Naive B cell (primary cell): ENCODE results near the gene EVX2. TPM values are rescaled to one million over a fixed set of nuclear protein-coding genes. Genes with fewer than 3 reads are reported as not detected.
A peak's percentile ranks its signal among the peaks of the same experiment; 100 is the strongest.

Experiments
- ATAC-seq, 2 donors: fragments of 150-1000 bp; cut with Tn5 transposase; 2 replicates each; pipeline ENCODE4 v1.10.0; 2021; ENCODE audit warnings: low read depth in 2 of 2, mild to moderate bottlenecking in 2 of 2, moderate library complexity in 2 of 2
- DNase-seq: peaks from one replicate; pipeline ENCODE4 v3.0.0; 2022
- H3K27ac Mint-ChIP-seq, 6 donors: one replicate each; pipeline ENCODE4 v1.8.0; 2020 to 2022; ENCODE audit warnings: mild to moderate bottlenecking in 6 of 6, mixed read lengths in 6 of 6, moderate library complexity in 5 of 6, inconsistent platforms in 2 of 6
- H3K27me3 Mint-ChIP-seq, 3 donors: one replicate each; pipeline ENCODE4 v1.8.0; 2021 to 2022; ENCODE audit warnings: mixed read lengths in 3 of 3, mild to moderate bottlenecking in 1 of 3
- H3K36me3 Mint-ChIP-seq, 2 donors: one replicate each; pipeline ENCODE4 v1.8.0; 2020 to 2022; ENCODE audit warnings: mixed read lengths in 2 of 2, inconsistent platforms in 1 of 2, mild to moderate bottlenecking in 1 of 2
- H3K4me1 Mint-ChIP-seq, 3 donors: one replicate each; pipeline ENCODE4 v1.8.0; 2020 to 2022; ENCODE audit warnings: mixed read lengths in 3 of 3, inconsistent platforms in 1 of 3, mild to moderate bottlenecking in 1 of 3, moderate library complexity in 1 of 3
- H3K4me3 Mint-ChIP-seq, 8 donors: one replicate each; pipeline ENCODE4 v1.8.0; 2020 to 2022; ENCODE audit warnings: mild to moderate bottlenecking in 8 of 8, mixed read lengths in 8 of 8, moderate library complexity in 8 of 8, inconsistent platforms in 2 of 8
- H3K9me3 Mint-ChIP-seq, 7 donors: one replicate each; pipeline ENCODE4 v1.8.0; 2020 to 2022; ENCODE audit warnings: mixed read lengths in 7 of 7, mild to moderate bottlenecking in 5 of 7, inconsistent platforms in 2 of 7, moderate library complexity in 1 of 7
- polyA plus RNA-seq, 6 donors: library from polyadenylated mRNA; unstranded; fragments of 300-500 nt; fragmentation: Illumina TruSeq; gene quantifications; one replicate each; pipeline ENCODE4 v1.2.3, GENCODE V29; 2021; ENCODE audit warnings: low read depth in 6 of 6

Gene EVX2
- polyA plus RNA-seq, 6 donors from 2014 or later = not detected

GRCh38 chr2:176126929-176127773 is 43.4 kb upstream of the EVX2 start:
- H3K36me3 Mint-ChIP-seq = peaks cover 0 to under 1% of the 10 kb centered on the region in 2 donors
- peaks cover 27 to 32% (median 30%) of the 10 kb centered on the region in 3 donors for H3K4me1 Mint-ChIP-seq
- DNase-seq (peak; percentile 53), ATAC-seq (peak in 1 of 2 donors; percentile 26)
- peak overlapping the region in 4 of 6 donors; percentile 39 to 97 (median 70) for H3K27ac Mint-ChIP-seq
- H3K9me3 Mint-ChIP-seq = peaks cover 0 to 15% (median 5%) of the 10 kb centered on the region in 7 donors
- peak overlapping the region in 4 of 8 donors; percentile 10 to 66 (median 34) for H3K4me3 Mint-ChIP-seq
- peaks cover 68% of the 10 kb centered on the region in 3 donors for H3K27me3 Mint-ChIP-seq

GRCh38 chr2:176125772-176126054 is 42.0 kb upstream of the EVX2 start:
- Mint-ChIP-seq H3K4me1 (peaks cover 19 to 24% (median 23%) of the 10 kb centered on the region in 3 donors), H3K9me3 (peaks cover 0 to 13% (median under 1%) of the 10 kb centered on the region in 7 donors), H3K27me3 (peaks cover 59 to 65% (median 62%) of the 10 kb centered on the region in 3 donors), H3K27ac (peak overlapping the region in 3 of 6 donors; percentile 2 to 56 (median 40)), H3K4me3 (peak overlapping the region in 1 of 8 donors; percentile 77), H3K36me3 (no peaks in the 10 kb centered on the region)
- DNase-seq = no peak
- ATAC-seq = no peak

GRCh38 chr2:176124947-176125771 is 41.4 kb upstream of the EVX2 start:
- Mint-ChIP-seq H3K36me3 (no peaks in the 10 kb centered on the region), H3K9me3 (peaks cover 0 to 13% (median 0%) of the 10 kb centered on the region in 7 donors), H3K27me3 (peaks cover 62 to 69% (median 65%) of the 10 kb centered on the region in 3 donors), H3K4me1 (peaks cover 17 to 22% (median 22%) of the 10 kb centered on the region in 3 donors), H3K27ac (peak overlapping the region in 2 of 6 donors; percentile 40 to 76), H3K4me3 (peak overlapping the region in 4 of 8 donors; percentile 1 to 77 (median 50))
- DNase-seq = no peak
- ATAC-seq = no peak

- Mint-ChIP-seq H3K4me3 (peak overlapping the region in 7 of 8 donors; percentile 59 to 80 (median 70)), H3K27me3 (peaks cover 70 to 77% (median 73%) of the 10 kb centered on the region in 3 donors), H3K27ac (peak overlapping the region in 3 of 6 donors; percentile 61 to 94 (median 63)), H3K36me3 (no peaks in the 10 kb centered on the region), H3K9me3 (peaks cover 0 to 14% (median 5%) of the 10 kb centered on the region in 7 donors), H3K4me1 (peaks cover 17 to 22% (median 22%) of the 10 kb centered on the region in 3 donors)
- no peak for DNase-seq
- ATAC-seq = no peak
Measured at GRCh38 chr2:176124110-176124946, 40.6 kb upstream of the EVX2 start.

GRCh38 chr2:176123411-176124109 is 39.8 kb upstream of the EVX2 start:
- peaks cover 0 to 6% of the 10 kb centered on the region in 2 donors for H3K36me3 Mint-ChIP-seq
- ATAC-seq (no peak), DNase-seq (no peak)
- H3K9me3 Mint-ChIP-seq = peaks cover 0 to 18% (median 3%) of the 10 kb centered on the region in 7 donors
- peak overlapping the region in 4 of 6 donors; percentile 33 to 94 (median 56) for H3K27ac Mint-ChIP-seq
- H3K27me3 Mint-ChIP-seq = peaks cover 73 to 78% (median 74%) of the 10 kb centered on the region in 3 donors
- H3K4me1 Mint-ChIP-seq = peaks cover 10 to 21% (median 18%) of the 10 kb centered on the region in 3 donors
- H3K4me3 Mint-ChIP-seq = peak overlapping the region; percentile 48 to 78 (median 68)

- Mint-ChIP-seq H3K4me3 (peak within 1 kb of the TSS; percentile 54 to 87 (median 76)), H3K27me3 (peaks cover 74 to 78% (median 74%) of the 10 kb centered on the region in 3 donors), H3K36me3 (peaks cover 0 to 13% of the 10 kb centered on the region in 2 donors), H3K27ac (peak within 1 kb of the TSS in 3 of 6 donors; percentile 33 to 94 (median 60)), H3K9me3 (peaks cover 0 to 21% (median 3%) of the 10 kb centered on the region in 7 donors), H3K4me1 (peaks cover 6 to 15% (median 14%) of the 10 kb centered on the region in 3 donors)
- DNase-seq (no peak), ATAC-seq (peak; percentile 23 to 41)
Measured at GRCh38 chr2:176122683-176123410, 39.1 kb upstream of the EVX2 start, which contains the start of gene HOXD9. TSS of gene HOXD9 (plus strand) at chr2:176122719. CDS start at chr2:176122769, 50 bp downstream.

GRCh38 chr2:176122052-176122682 is 38.4 kb upstream of the EVX2 start:
- H3K27ac Mint-ChIP-seq = peak overlapping the region in 2 of 6 donors; percentile 60 to 82

GRCh38 chr2:176121190-176122051 is 37.7 kb upstream of the EVX2 start:
- ATAC-seq (no peak), DNase-seq (no peak)
- H3K9me3 Mint-ChIP-seq = peaks cover 0 to 28% (median 7%) of the 10 kb centered on the region in 7 donors
- peak overlapping the region in 2 of 6 donors; percentile 49 to 91 for H3K27ac Mint-ChIP-seq
- H3K4me1 Mint-ChIP-seq = peaks cover 8 to 15% (median 11%) of the 10 kb centered on the region in 3 donors
- H3K27me3 Mint-ChIP-seq = peaks cover 72 to 81% (median 74%) of the 10 kb centered on the region in 3 donors
- H3K4me3 Mint-ChIP-seq = peak overlapping the region in 5 of 8 donors; percentile 20 to 47 (median 32)
- H3K36me3 Mint-ChIP-seq = peaks cover 5 to 22% of the 10 kb centered on the region in 2 donors

More at GRCh38 chr2:176122052-176122682, 38.4 kb upstream of the EVX2 start:
- no peak for ATAC-seq
- Mint-ChIP-seq H3K4me3 (peak overlapping the region in 6 of 8 donors; percentile 54 to 87 (median 80)), H3K36me3 (peaks cover 0 to 16% of the 10 kb centered on the region in 2 donors), H3K27me3 (peaks cover 72 to 80% (median 74%) of the 10 kb centered on the region in 3 donors), H3K9me3 (peaks cover 0 to 22% (median 3%) of the 10 kb centered on the region in 7 donors), H3K4me1 (peaks cover 5 to 15% (median 11%) of the 10 kb centered on the region in 3 donors)
- DNase-seq = no peak

GRCh38 chr2:176120364-176121189 is 36.8 kb upstream of the EVX2 start:
- ATAC-seq = no peak
- Mint-ChIP-seq H3K27ac (peak overlapping the region in 3 of 6 donors; percentile 12 to 91 (median 82)), H3K27me3 (peaks cover 74 to 84% (median 79%) of the 10 kb centered on the region in 3 donors), H3K9me3 (peaks cover 0 to 28% (median 7%) of the 10 kb centered on the region in 7 donors), H3K4me1 (peaks cover 8 to 15% (median 14%) of the 10 kb centered on the region in 3 donors), H3K36me3 (peaks cover 5 to 22% of the 10 kb centered on the region in 2 donors), H3K4me3 (peak overlapping the region in 5 of 8 donors; percentile 9 to 76 (median 25))
- DNase-seq = no peak
